Measurements from ENCODE around the gene MARCKSL1.
"Not testable (repeated sequence)": the region's sequence is repeated elsewhere in the genome, so short reads cannot be mapped to it uniquely, and the experiment has no call there.

GRCh38 chr1:32355778-32356177 lies 19.7 kb upstream of the MARCKSL1 start:
- not testable (repeated sequence) for TF ChIP-seq CTCF, POLR2A (IDR thresholded peaks at IDR 0.05)
